SK-N-SH treated with all-trans-retinoic acid at 6 μM for 48 hours (cell line): ENCODE results near the gene LRMDA.

Experiments used
- ATAC-seq: fragments of 200-7000 bp; cut with Tn5 transposase; 3 replicates; pipeline ENCODE4 v1.9.1; 2020; ENCODE audit warnings: mild to moderate bottlenecking, moderate library complexity
- ARNTL ChIP-seq: fragments of 450-650 bp; formaldehyde crosslinking; IDR thresholded peaks from 2 replicates; pipeline ENCODE4 v1.5.0; 2020; ENCODE audit warnings: low read depth, mild to moderate bottlenecking, moderate library complexity, borderline replicate concordance
- BACH2 ChIP-seq: fragments of 250-450 bp; sonication (Bioruptor Pico); IDR thresholded peaks from 2 replicates; pipeline ENCODE4 v1.9.0; 2021; ENCODE audit warnings: mild to moderate bottlenecking, borderline replicate concordance
- CSDC2 ChIP-seq: fragments of 250-450 bp; sonication (Bioruptor Pico); IDR thresholded peaks from 2 replicates; pipeline ENCODE4 v1.5.0; 2020; ENCODE audit warnings: mild to moderate bottlenecking, moderate library complexity
- GLIS3 ChIP-seq: fragments of 250-450 bp; sonication (Bioruptor Pico); IDR thresholded peaks from 2 replicates; pipeline ENCODE4 v1.5.0; 2020; ENCODE audit warnings: mild to moderate bottlenecking, moderate library complexity
- OSR1 ChIP-seq: fragments of 250-450 bp; sonication (Bioruptor Pico); IDR thresholded peaks from 2 replicates; pipeline ENCODE4 v1.8.0; 2022; ENCODE audit warnings: moderate library complexity, mild to moderate bottlenecking, inconsistent platforms
- PPARA ChIP-seq: fragments of 250-450 bp; sonication (Bioruptor Pico); IDR thresholded peaks from 2 replicates; pipeline ENCODE4 v1.5.0; 2020; ENCODE audit warnings: mild to moderate bottlenecking, borderline replicate concordance
- RARB ChIP-seq: fragments of 250-450 bp; sonication (Bioruptor Pico); IDR thresholded peaks from 2 replicates; pipeline ENCODE4 v1.8.0; 2021; ENCODE audit warnings: mild to moderate bottlenecking, moderate library complexity
- SNAI2 ChIP-seq: fragments of 250-450 bp; sonication (Bioruptor Pico); IDR thresholded peaks from 2 replicates; pipeline ENCODE4 v1.5.0; 2020; ENCODE audit warnings: mild to moderate bottlenecking, moderate library complexity
- TCF4 ChIP-seq: fragments of 250-450 bp; sonication (Bioruptor Pico); IDR thresholded peaks from 2 replicates; pipeline ENCODE4 v1.8.0; 2021; ENCODE audit warnings: mild to moderate bottlenecking, moderate library complexity, borderline replicate concordance
- TOX ChIP-seq: fragments of 250-450 bp; sonication (Bioruptor Pico); IDR thresholded peaks from 2 replicates; pipeline ENCODE4 v1.8.0; 2021; ENCODE audit warnings: mild to moderate bottlenecking, moderate library complexity, borderline replicate concordance
- ZC3H10 ChIP-seq: fragments of 250-450 bp; sonication (Bioruptor Pico); IDR thresholded peaks from 2 replicates; pipeline ENCODE4 v1.5.1; 2021; ENCODE audit warnings: mild to moderate bottlenecking, moderate library complexity
- ZFP3 ChIP-seq: fragments of 250-450 bp; sonication (Bioruptor Pico); IDR thresholded peaks from 2 replicates; pipeline ENCODE4 v1.5.0; 2020; ENCODE audit warnings: mild to moderate bottlenecking, moderate library complexity
- ZFP30 ChIP-seq: fragments of 450-650 bp; formaldehyde crosslinking; IDR thresholded peaks from 2 replicates; pipeline ENCODE4 v1.5.0; 2022; ENCODE audit warnings: mild to moderate bottlenecking, moderate library complexity
- ZNF565 ChIP-seq: fragments of 450-650 bp; formaldehyde crosslinking; conservative IDR thresholded peaks from 2 replicates; pipeline ENCODE4 v1.5.0; 2020; ENCODE audit warnings: low read depth, mild to moderate bottlenecking, moderate library complexity
- ZNF70 ChIP-seq: fragments of 450-650 bp; formaldehyde crosslinking; IDR thresholded peaks from 2 replicates; pipeline ENCODE4 v1.5.0; 2020; ENCODE audit warnings: mild to moderate bottlenecking, moderate library complexity
- ZNF8 ChIP-seq: fragments of 450-650 bp; formaldehyde crosslinking; IDR thresholded peaks from 2 replicates; pipeline ENCODE4 v1.5.0; 2020; ENCODE audit warnings: mild to moderate bottlenecking, moderate library complexity
- TF ChIP-seq, protein P1 (sequence below): fragments of 250-450 bp; sonication (Bioruptor Pico); IDR thresholded peaks from 2 replicates; pipeline ENCODE4 v1.5.0; 2020; ENCODE audit warnings: mild to moderate bottlenecking, moderate library complexity
- TF ChIP-seq, protein P2 (sequence below): fragments of 250-450 bp; sonication (Bioruptor Pico); IDR thresholded peaks from 2 replicates; pipeline ENCODE4 v1.8.0; 2021; ENCODE audit warnings: low read depth, mild to moderate bottlenecking, moderate library complexity, borderline replicate concordance
- TF ChIP-seq, protein P3 (sequence below): fragments of 250-450 bp; sonication (Bioruptor Pico); IDR thresholded peaks from 2 replicates; pipeline ENCODE4 v1.5.1; 2021; ENCODE audit warnings: mild to moderate bottlenecking, moderate library complexity

LRMDA gene

DNA sequence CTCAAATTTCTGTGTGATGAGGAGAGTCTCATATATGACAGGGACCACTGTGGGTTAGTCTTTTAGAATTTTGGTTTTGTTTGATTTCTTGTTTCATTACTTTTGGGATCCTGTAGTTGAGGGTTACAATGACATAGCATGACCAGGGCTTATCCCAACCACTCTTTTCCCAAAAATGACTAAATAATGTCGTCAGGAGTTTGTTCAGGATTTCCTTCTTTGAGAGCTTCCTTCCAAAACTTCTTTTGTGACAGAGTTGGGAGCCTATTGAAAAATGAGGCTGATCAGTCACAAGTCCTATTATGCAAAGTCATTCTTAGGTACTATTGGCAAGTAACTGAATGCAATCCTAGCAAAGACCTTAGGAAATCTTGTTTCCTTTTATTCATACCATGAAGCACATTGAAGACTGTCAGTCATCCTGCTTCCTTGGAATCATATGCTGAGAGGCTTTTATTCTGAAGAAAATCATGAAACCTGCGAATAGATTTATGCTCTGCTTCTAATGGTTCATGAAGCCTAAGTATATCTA is 498.3 kb downstream of the LRMDA start:
- ATAC-seq, result no peak
- TF ChIP-seq TOX (CRISPR knock-in tag) (no peak), OSR1 (CRISPR knock-in tag) (no peak), ZFP30 (no peak), BACH2 (CRISPR knock-in tag) (no peak), TCF4 (CRISPR knock-in tag) (no peak), ZNF70 (CRISPR knock-in tag) (no peak), RARB (CRISPR knock-in tag) (no peak), CSDC2 (CRISPR knock-in tag) (no peak), ZNF8 (CRISPR knock-in tag) (no peak), GLIS3 (no peak)
- TF ChIP-seq, protein P1, sequence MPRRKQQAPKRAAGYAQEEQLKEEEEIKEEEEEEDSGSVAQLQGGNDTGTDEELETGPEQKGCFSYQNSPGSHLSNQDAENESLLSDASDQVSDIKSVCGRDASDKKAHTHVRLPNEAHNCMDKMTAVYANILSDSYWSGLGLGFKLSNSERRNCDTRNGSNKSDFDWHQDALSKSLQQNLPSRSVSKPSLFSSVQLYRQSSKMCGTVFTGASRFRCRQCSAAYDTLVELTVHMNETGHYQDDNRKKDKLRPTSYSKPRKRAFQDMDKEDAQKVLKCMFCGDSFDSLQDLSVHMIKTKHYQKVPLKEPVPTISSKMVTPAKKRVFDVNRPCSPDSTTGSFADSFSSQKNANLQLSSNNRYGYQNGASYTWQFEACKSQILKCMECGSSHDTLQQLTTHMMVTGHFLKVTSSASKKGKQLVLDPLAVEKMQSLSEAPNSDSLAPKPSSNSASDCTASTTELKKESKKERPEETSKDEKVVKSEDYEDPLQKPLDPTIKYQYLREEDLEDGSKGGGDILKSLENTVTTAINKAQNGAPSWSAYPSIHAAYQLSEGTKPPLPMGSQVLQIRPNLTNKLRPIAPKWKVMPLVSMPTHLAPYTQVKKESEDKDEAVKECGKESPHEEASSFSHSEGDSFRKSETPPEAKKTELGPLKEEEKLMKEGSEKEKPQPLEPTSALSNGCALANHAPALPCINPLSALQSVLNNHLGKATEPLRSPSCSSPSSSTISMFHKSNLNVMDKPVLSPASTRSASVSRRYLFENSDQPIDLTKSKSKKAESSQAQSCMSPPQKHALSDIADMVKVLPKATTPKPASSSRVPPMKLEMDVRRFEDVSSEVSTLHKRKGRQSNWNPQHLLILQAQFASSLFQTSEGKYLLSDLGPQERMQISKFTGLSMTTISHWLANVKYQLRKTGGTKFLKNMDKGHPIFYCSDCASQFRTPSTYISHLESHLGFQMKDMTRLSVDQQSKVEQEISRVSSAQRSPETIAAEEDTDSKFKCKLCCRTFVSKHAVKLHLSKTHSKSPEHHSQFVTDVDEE (CRISPR knock-in tag), result no peak

DNA sequence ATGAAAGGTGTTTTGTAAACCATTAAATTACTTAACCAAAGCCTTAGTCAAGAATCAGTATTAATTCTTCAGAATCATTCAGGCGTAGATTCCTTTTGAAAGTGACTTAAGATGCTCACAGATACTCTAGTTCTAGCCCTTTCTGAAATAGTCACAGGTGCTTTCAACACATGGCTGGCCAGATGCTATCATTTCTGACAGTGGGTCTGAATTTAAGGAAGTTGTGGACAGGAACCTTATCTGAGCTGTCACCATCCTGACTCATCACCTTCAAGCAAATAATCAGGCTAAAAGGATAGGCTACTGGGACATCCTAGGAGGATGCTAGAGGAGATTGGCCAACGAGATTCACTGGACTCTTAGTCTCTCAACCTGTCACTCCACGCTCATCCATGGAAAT is 501.5 kb downstream of the LRMDA start:
- no peak for ATAC-seq
- TF ChIP-seq, protein P1 (CRISPR knock-in tag), result no peak
- no peak for TF ChIP-seq ZFP3 (CRISPR knock-in tag)
- TF ChIP-seq ZFP30, result no peak
- no peak for TF ChIP-seq ZNF8 (CRISPR knock-in tag)
- TF ChIP-seq ZNF565, result no peak
- TF ChIP-seq, protein P2, sequence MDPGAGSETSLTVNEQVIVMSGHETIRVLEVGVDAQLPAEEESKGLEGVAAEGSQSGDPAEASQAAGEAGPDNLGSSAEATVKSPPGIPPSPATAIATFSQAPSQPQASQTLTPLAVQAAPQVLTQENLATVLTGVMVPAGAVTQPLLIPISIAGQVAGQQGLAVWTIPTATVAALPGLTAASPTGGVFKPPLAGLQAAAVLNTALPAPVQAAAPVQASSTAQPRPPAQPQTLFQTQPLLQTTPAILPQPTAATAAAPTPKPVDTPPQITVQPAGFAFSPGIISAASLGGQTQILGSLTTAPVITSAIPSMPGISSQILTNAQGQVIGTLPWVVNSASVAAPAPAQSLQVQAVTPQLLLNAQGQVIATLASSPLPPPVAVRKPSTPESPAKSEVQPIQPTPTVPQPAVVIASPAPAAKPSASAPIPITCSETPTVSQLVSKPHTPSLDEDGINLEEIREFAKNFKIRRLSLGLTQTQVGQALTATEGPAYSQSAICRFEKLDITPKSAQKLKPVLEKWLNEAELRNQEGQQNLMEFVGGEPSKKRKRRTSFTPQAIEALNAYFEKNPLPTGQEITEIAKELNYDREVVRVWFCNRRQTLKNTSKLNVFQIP (CRISPR knock-in tag), result no peak
- no peak for TF ChIP-seq ARNTL (CRISPR knock-in tag)
- TF ChIP-seq SNAI2 (CRISPR knock-in tag), result no peak

DNA sequence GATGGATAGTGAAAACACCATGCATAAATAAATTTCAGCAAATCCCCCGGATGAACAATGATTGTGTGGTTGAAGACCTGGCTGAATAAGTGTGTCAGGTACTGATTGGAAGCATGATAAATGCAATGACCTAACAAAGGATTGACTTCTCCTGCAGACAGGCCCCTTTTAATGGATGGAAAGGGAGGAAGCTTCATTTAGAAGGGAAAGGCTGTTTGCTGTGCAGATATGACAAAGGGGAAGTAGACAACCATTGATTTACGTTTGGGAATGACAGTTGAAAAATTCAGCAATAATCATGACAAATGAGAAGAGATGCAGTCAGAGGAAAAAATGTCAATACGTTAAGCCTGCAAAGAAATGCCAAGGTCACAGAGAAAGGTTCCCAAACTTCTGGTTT is 503.8 kb downstream of the LRMDA start:
- ATAC-seq, result no peak

More for the DNA sequence above, 503.8 kb downstream of the LRMDA start:
- TF ChIP-seq PPARA (CRISPR knock-in tag) (no peak), ZC3H10 (CRISPR knock-in tag) (no peak), ZNF565 (no peak), ZFP30 (no peak)
- TF ChIP-seq, protein P1 (CRISPR knock-in tag), result no peak
- TF ChIP-seq, protein P3, sequence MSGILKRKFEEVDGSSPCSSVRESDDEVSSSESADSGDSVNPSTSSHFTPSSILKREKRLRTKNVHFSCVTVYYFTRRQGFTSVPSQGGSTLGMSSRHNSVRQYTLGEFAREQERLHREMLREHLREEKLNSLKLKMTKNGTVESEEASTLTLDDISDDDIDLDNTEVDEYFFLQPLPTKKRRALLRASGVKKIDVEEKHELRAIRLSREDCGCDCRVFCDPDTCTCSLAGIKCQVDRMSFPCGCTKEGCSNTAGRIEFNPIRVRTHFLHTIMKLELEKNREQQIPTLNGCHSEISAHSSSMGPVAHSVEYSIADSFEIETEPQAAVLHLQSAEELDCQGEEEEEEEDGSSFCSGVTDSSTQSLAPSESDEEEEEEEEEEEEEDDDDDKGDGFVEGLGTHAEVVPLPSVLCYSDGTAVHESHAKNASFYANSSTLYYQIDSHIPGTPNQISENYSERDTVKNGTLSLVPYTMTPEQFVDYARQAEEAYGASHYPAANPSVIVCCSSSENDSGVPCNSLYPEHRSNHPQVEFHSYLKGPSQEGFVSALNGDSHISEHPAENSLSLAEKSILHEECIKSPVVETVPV (CRISPR knock-in tag), result no peak
